IgD-negative memory B cell (primary cell): ENCODE data around the gene MAPKAP1. TPM values are rescaled to one million over a fixed set of nuclear protein-coding genes. Genes with fewer than 3 reads are reported as not detected.
A peak's percentile ranks its signal among the peaks of the same experiment; 100 is the strongest.

Source experiments
- H3K27ac Mint-ChIP-seq, 3 donors: one replicate each; pipeline ENCODE4 v1.8.0; 2020 to 2022; ENCODE audit warnings: mild to moderate bottlenecking in 3 of 3, mixed read lengths in 3 of 3, moderate library complexity in 1 of 3
- H3K27me3 Mint-ChIP-seq: one replicate; pipeline ENCODE4 v1.8.0; 2021; ENCODE audit warnings: mixed read lengths
- H3K36me3 Mint-ChIP-seq: one replicate; pipeline ENCODE4 v1.8.0; 2020; ENCODE audit warnings: mild to moderate bottlenecking, mixed read lengths
- H3K4me1 Mint-ChIP-seq, 3 donors: one replicate each; pipeline ENCODE4 v1.8.0; 2020 to 2022; ENCODE audit warnings: mixed read lengths in 3 of 3, mild to moderate bottlenecking in 1 of 3
- H3K4me3 Mint-ChIP-seq, 4 donors: one replicate each; pipeline ENCODE4 v1.8.0; 2020 to 2022; ENCODE audit warnings: mild to moderate bottlenecking in 4 of 4, mixed read lengths in 4 of 4, moderate library complexity in 3 of 4
- H3K9me3 Mint-ChIP-seq, 3 donors: one replicate each; pipeline ENCODE4 v1.8.0; 2020 to 2021; ENCODE audit warnings: mixed read lengths in 3 of 3, mild to moderate bottlenecking in 1 of 3
- polyA plus RNA-seq: library from polyadenylated mRNA; unstranded; fragments of 300-500 nt; fragmentation: Illumina TruSeq; gene quantifications from one replicate; pipeline ENCODE4 v1.2.3, GENCODE V29; 2021

MAPKAP1 gene
- polyA plus RNA-seq, 1 donor from 2014 or later: 74.7 TPM

- Mint-ChIP-seq H3K9me3 (no peaks in the 10 kb centered on the region), H3K36me3 (peaks cover 4% of the 10 kb centered on the region), H3K27ac (no peak overlapping the region), H3K27me3 (no peaks in the 10 kb centered on the region), H3K4me3 (no peak overlapping the region), H3K4me1 (peaks cover 0 to 3% (median 0%) of the 10 kb centered on the region in 3 donors)
Observed at GRCh38 chr9:125549891-125550885, 156.8 kb downstream of the MAPKAP1 start.

GRCh38 chr9:125549465-125549871 lies 157.5 kb downstream of the MAPKAP1 start:
- Mint-ChIP-seq H3K27ac (no peak overlapping the region), H3K4me1 (peaks cover 0 to 3% (median 0%) of the 10 kb centered on the region in 3 donors), H3K4me3 (no peak overlapping the region), H3K9me3 (no peaks in the 10 kb centered on the region), H3K27me3 (no peaks in the 10 kb centered on the region), H3K36me3 (peaks cover 4% of the 10 kb centered on the region)

DNA sequence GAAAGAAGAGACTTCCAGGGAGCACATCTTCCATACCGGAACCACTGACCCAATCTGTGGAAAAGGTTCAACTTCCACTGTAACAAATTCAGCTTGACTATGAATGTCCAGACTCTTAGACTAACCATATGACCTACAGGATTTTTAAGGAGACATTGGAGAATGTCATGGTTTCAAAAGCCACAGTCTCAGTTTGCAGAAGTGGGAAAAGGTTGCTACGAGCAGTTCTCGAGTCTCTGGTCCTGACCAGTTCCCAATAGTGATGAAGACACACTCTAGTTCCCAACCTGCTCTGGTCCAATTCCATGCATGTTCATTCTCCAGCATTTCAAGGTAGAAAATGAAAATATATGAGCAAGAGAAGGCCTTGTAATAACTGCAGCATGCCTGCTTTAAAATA lies 158.0 kb downstream of the MAPKAP1 start:
- Mint-ChIP-seq H3K27ac (no peak overlapping the region), H3K9me3 (no peaks in the 10 kb centered on the region), H3K27me3 (no peaks in the 10 kb centered on the region), H3K4me1 (peaks cover 0 to 1% (median 0%) of the 10 kb centered on the region in 3 donors), H3K36me3 (peaks cover under 1% of the 10 kb centered on the region), H3K4me3 (no peak overlapping the region)

- Mint-ChIP-seq H3K27me3 (no peaks in the 10 kb centered on the region), H3K4me1 (no peaks in the 10 kb centered on the region), H3K9me3 (no peaks in the 10 kb centered on the region), H3K36me3 (no peaks in the 10 kb centered on the region), H3K4me3 (no peak overlapping the region), H3K27ac (no peak overlapping the region)
Observed at GRCh38 chr9:125548141-125548540, 158.9 kb downstream of the MAPKAP1 start.

DNA sequence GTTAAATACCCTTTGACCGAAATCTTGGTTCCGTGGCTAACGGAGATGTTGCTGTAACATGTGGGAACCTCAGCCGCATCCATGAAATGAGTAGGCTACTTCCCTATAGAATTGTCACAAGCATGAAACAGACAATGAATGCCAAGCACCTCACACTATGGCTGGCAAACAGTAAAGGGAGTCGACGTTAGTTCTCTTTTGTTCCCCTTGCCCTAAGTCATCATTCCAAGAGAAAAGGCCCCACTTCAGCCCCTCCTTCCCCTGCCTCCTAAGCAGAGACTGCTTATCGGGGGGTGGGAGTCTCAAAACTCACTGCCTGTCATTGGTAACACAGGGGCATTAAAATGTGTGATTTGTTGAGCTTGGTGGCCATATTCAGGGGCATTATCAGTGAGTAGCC lies 159.6 kb downstream of the MAPKAP1 start:
- H3K9me3 Mint-ChIP-seq: no peaks in the 10 kb centered on the region
- no peaks in the 10 kb centered on the region for H3K36me3 Mint-ChIP-seq
- no peak overlapping the region for H3K27ac Mint-ChIP-seq
- no peaks in the 10 kb centered on the region for H3K4me1 Mint-ChIP-seq
- H3K27me3 Mint-ChIP-seq: no peaks in the 10 kb centered on the region
- H3K4me3 Mint-ChIP-seq: no peak overlapping the region

GRCh38 chr9:125545845-125546244 lies 161.2 kb downstream of the MAPKAP1 start:
- H3K4me1 Mint-ChIP-seq: peaks cover 0 to 1% (median 0%) of the 10 kb centered on the region in 3 donors
- H3K27me3 Mint-ChIP-seq: no peaks in the 10 kb centered on the region
- H3K27ac Mint-ChIP-seq: no peak overlapping the region
- H3K36me3 Mint-ChIP-seq: no peaks in the 10 kb centered on the region
- H3K9me3 Mint-ChIP-seq: no peaks in the 10 kb centered on the region
- no peak overlapping the region for H3K4me3 Mint-ChIP-seq

GRCh38 chr9:125544988-125545651 lies 161.9 kb downstream of the MAPKAP1 start:
- Mint-ChIP-seq H3K27ac (peak overlapping the region in 1 of 3 donors; percentile 47), H3K4me1 (peaks cover 0 to 1% (median 0%) of the 10 kb centered on the region in 3 donors), H3K36me3 (no peaks in the 10 kb centered on the region), H3K4me3 (no peak overlapping the region), H3K27me3 (no peaks in the 10 kb centered on the region), H3K9me3 (no peaks in the 10 kb centered on the region)

DNA sequence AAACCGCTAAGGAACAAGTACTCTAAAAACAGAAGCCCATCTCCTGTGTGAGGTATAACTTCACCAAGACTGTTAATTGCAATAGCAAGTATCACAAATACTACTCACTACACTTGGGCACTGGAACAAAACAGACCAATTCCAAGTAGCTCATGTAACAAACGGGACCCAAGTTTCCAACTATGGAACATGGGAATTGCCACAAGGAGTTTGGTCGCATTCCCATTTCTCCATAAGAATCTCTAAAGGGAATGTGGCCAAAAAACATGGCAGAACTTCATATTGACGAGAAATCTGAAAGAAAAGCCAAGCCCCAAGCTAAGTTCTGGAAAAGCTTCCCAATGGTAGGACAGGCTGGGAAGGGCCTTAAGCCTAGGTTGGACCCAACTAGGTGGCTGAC lies 162.5 kb downstream of the MAPKAP1 start:
- Mint-ChIP-seq H3K9me3 (no peaks in the 10 kb centered on the region), H3K4me1 (peaks cover 0 to 1% (median 0%) of the 10 kb centered on the region in 3 donors), H3K27ac (no peak overlapping the region), H3K4me3 (no peak overlapping the region), H3K36me3 (no peaks in the 10 kb centered on the region), H3K27me3 (no peaks in the 10 kb centered on the region)

- Mint-ChIP-seq H3K27me3 (no peaks in the 10 kb centered on the region), H3K36me3 (no peaks in the 10 kb centered on the region), H3K27ac (no peak overlapping the region), H3K4me3 (no peak overlapping the region), H3K4me1 (peaks cover 0 to 4% (median 1%) of the 10 kb centered on the region in 3 donors), H3K9me3 (no peaks in the 10 kb centered on the region)
Observed at GRCh38 chr9:125541840-125542243, 165.2 kb downstream of the MAPKAP1 start.

GRCh38 chr9:125540497-125540896 lies 166.5 kb downstream of the MAPKAP1 start:
- Mint-ChIP-seq H3K9me3 (no peaks in the 10 kb centered on the region), H3K27me3 (no peaks in the 10 kb centered on the region), H3K27ac (no peak overlapping the region), H3K36me3 (no peaks in the 10 kb centered on the region), H3K4me1 (peaks cover 0 to 4% (median 1%) of the 10 kb centered on the region in 3 donors), H3K4me3 (no peak overlapping the region)

DNA sequence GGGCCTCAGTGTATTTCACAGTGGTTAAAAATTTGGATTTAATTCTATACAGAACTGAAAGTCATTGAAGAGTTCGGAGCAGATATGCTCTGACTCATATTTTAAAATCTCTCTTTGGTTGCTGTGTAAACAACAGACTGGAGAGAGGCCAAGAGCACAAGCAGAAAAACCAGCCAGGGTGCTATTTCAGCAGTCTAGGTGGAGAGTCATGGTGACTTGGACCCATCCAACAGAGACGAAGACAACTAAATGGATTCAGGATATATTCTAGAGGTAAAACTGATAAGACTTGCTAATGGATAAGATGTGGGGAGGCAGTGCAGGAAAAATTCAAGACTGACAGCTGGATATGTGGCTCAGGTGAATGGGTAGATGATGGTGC lies 168.9 kb downstream of the MAPKAP1 start:
- Mint-ChIP-seq H3K4me3 (no peak overlapping the region), H3K36me3 (no peaks in the 10 kb centered on the region), H3K27me3 (no peaks in the 10 kb centered on the region), H3K27ac (peak overlapping the region; percentile 51 to 88 (median 80)), H3K9me3 (no peaks in the 10 kb centered on the region), H3K4me1 (peaks cover 0 to 4% (median 1%) of the 10 kb centered on the region in 3 donors)

GRCh38 chr9:125537442-125538091 lies 169.4 kb downstream of the MAPKAP1 start:
- peak overlapping the region; percentile 51 to 88 (median 80) for H3K27ac Mint-ChIP-seq
- H3K4me1 Mint-ChIP-seq: peaks cover 2 to 4% (median 2%) of the 10 kb centered on the region in 3 donors
- no peaks in the 10 kb centered on the region for H3K9me3 Mint-ChIP-seq
- no peaks in the 10 kb centered on the region for H3K27me3 Mint-ChIP-seq
- H3K36me3 Mint-ChIP-seq: no peaks in the 10 kb centered on the region
- no peak overlapping the region for H3K4me3 Mint-ChIP-seq

GRCh38 chr9:125536776-125537175 lies 170.2 kb downstream of the MAPKAP1 start:
- H3K4me1 Mint-ChIP-seq: peaks cover 2 to 9% (median 4%) of the 10 kb centered on the region in 3 donors
- no peak overlapping the region for H3K4me3 Mint-ChIP-seq
- H3K36me3 Mint-ChIP-seq: no peaks in the 10 kb centered on the region
- H3K9me3 Mint-ChIP-seq: no peaks in the 10 kb centered on the region
- no peak overlapping the region for H3K27ac Mint-ChIP-seq
- no peaks in the 10 kb centered on the region for H3K27me3 Mint-ChIP-seq

DNA sequence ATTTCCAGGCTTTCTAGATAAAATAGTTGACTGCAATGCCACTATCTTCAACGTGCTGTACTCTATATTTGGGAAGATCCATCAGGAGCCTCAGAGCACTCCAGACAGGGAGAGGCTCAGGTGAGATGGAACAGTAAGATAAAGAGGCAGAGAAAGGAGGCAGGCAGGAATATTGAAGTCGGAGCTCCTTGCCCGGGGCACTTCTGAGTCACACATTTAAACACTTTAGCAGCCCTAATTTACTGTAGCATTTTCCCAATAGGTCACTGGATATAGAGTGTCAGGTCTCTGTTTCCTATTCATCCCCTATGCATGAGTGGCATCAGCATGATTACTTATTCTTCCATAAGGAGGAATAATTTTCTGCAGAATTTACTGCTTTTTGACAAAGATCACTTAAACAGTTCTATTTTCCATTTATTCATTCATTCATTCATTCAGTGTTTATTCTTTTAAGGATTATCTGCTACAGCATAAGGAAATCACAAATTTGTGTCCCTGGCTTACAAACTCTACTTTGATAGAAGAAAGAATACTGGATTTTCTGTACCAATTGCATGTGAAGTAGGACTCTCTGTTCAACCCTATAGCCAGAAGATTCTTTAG lies 170.7 kb downstream of the MAPKAP1 start:
- H3K36me3 Mint-ChIP-seq: no peaks in the 10 kb centered on the region
- H3K27me3 Mint-ChIP-seq: no peaks in the 10 kb centered on the region
- peaks cover 6 to 9% (median 8%) of the 10 kb centered on the region in 3 donors for H3K4me1 Mint-ChIP-seq
- H3K27ac Mint-ChIP-seq: no peak overlapping the region
- no peak overlapping the region for H3K4me3 Mint-ChIP-seq
- no peaks in the 10 kb centered on the region for H3K9me3 Mint-ChIP-seq
